ENCODE measurements around the gene FBXO17.

The FBXO17 gene

DNA sequence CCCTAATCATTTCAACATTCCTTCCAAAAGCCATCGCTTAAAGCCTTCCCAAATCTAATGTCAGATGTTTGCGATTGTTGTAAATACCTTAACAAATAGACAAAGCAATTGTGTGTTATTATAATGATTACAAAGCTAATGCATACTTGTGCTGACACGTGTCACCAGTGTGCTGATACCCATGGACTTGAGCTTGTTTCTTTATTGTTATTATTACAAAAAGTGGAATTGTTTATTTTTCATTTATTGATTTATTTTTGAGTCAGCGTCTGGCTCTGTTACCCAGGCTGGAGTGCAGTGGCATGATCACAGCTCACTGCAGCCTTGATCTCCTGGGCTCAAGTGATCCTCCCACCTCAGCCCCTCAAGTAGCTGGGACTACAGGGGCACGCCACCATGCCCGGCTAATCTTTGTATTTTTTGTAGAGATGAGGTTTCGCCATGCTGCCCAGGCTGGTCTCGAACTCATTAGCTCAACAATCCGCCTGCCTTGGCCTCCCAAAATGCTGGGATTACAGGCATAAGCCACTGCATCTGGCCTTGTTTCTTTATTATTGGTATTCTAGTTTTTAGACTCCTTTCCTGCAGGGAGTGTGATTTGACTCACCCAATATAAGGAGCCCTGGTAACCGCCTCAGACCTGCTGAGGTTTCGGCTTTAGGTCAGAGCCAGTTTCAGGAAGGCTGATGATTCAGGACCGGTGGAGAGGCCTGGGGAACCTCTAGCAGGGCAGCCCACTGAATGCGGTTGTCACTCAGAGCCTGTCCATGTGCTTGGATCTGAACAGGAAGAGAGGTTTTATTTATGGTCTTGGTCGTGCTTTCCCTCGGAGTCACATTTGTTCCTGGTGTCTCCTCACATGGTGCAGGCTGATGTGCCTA lies 2.1 kb upstream of the FBXO17 start:
- Histone ChIP-seq H3K79me2 (ENCODE audit: insufficient read depth, low read length) (no peaks in the 10 kb centered on the region), H3K4me1 (ENCODE audit: insufficient read depth, low read length, poor library complexity, severe bottlenecking) (no peaks in the 10 kb centered on the region), H3K27me3 (ENCODE audit: insufficient read depth, low read length, poor library complexity, severe bottlenecking) (no peaks in the 10 kb centered on the region), H3K36me3 (ENCODE audit: insufficient read depth, low read length) (no peaks in the 10 kb centered on the region), H4K20me1 (ENCODE audit: insufficient read depth, low read length, poor library complexity, severe bottlenecking) (no peaks in the 10 kb centered on the region), H3K4me3 (ENCODE audit: low read length, poor library complexity, severe bottlenecking) (no peak overlapping the region), H3K4me2 (ENCODE audit: low read depth, low read length, poor library complexity, severe bottlenecking) (no peak overlapping the region), H3K9me2 (replicated peaks; ENCODE audit: low read depth, low read length) (no peaks in the 10 kb centered on the region), H3K9ac (ENCODE audit: low read depth, low read length, poor library complexity, severe bottlenecking) (no peak overlapping the region), H3F3A (ENCODE audit: low read depth) (no peaks in the 10 kb centered on the region), H2AFZ (ENCODE audit: low read length) (no peak overlapping the region), H3K9me3 (ENCODE audit: insufficient read depth, low read depth, low read length) (peaks cover 4% of the 10 kb centered on the region; the same call in 1 of the 2 replicates)
- TF ChIP-seq CTCF (conservative IDR thresholded peaks at IDR 0.05; ENCODE audit: low read length) (no peak), EZH2phosphoT487 (IDR thresholded peaks at IDR 0.05; ENCODE audit: borderline replicate concordance) (no peak)

GRCh38 chr19:38975861-38976271 lies 324 bp upstream of the FBXO17 start:
- no peaks in the 10 kb centered on the region for H3K36me3 ChIP-seq (ENCODE audit: insufficient read depth, low read length)
- no peaks in the 10 kb centered on the region for H3F3A ChIP-seq (ENCODE audit: low read depth)
- no peaks in the 10 kb centered on the region for H3K27me3 ChIP-seq (ENCODE audit: insufficient read depth, low read length, poor library complexity, severe bottlenecking)
- H3K9me3 ChIP-seq (ENCODE audit: insufficient read depth, low read depth, low read length) = peaks cover 4% of the 10 kb centered on the region; the same call in 1 of the 2 replicates
- no peaks in the 10 kb centered on the region for H3K79me2 ChIP-seq (ENCODE audit: insufficient read depth, low read length)
- no peaks in the 10 kb centered on the region for H4K20me1 ChIP-seq (ENCODE audit: insufficient read depth, low read length, poor library complexity, severe bottlenecking)
- H3K4me1 ChIP-seq (ENCODE audit: insufficient read depth, low read length, poor library complexity, severe bottlenecking) = no peaks in the 10 kb centered on the region
- H3K9ac ChIP-seq (ENCODE audit: low read depth, low read length, poor library complexity, severe bottlenecking) = no peak overlapping the region
- H3K4me2 ChIP-seq (ENCODE audit: low read depth, low read length, poor library complexity, severe bottlenecking) = no peak overlapping the region
- H3K4me3 ChIP-seq (ENCODE audit: low read length, poor library complexity, severe bottlenecking) = no peak overlapping the region
- no peak overlapping the region for H2AFZ ChIP-seq (ENCODE audit: low read length)
- H3K9me2 ChIP-seq (replicated peaks; ENCODE audit: low read depth, low read length) = no peaks in the 10 kb centered on the region
- no peak for TF ChIP-seq CTCF (conservative IDR thresholded peaks at IDR 0.05; ENCODE audit: low read length)
- no peak for TF ChIP-seq EZH2phosphoT487 (IDR thresholded peaks at IDR 0.05; ENCODE audit: borderline replicate concordance)

GRCh38 chr19:38974624-38975213 lies 823 bp downstream of the FBXO17 start:
- Histone ChIP-seq H3K9me3 (ENCODE audit: insufficient read depth, low read depth, low read length) (no peaks in the 10 kb centered on the region), H3K4me3 (ENCODE audit: low read length, poor library complexity, severe bottlenecking) (no peak overlapping the region), H3K27me3 (ENCODE audit: insufficient read depth, low read length, poor library complexity, severe bottlenecking) (no peaks in the 10 kb centered on the region), H3K79me2 (ENCODE audit: insufficient read depth, low read length) (no peaks in the 10 kb centered on the region), H3K4me1 (ENCODE audit: insufficient read depth, low read length, poor library complexity, severe bottlenecking) (no peaks in the 10 kb centered on the region), H3K36me3 (ENCODE audit: insufficient read depth, low read length) (no peaks in the 10 kb centered on the region), H3F3A (ENCODE audit: low read depth) (no peaks in the 10 kb centered on the region), H4K20me1 (ENCODE audit: insufficient read depth, low read length, poor library complexity, severe bottlenecking) (no peaks in the 10 kb centered on the region), H3K9ac (ENCODE audit: low read depth, low read length, poor library complexity, severe bottlenecking) (no peak overlapping the region), H3K4me2 (ENCODE audit: low read depth, low read length, poor library complexity, severe bottlenecking) (no peak overlapping the region), H3K9me2 (replicated peaks; ENCODE audit: low read depth, low read length) (no peaks in the 10 kb centered on the region), H2AFZ (ENCODE audit: low read length) (no peak overlapping the region)
- no peak for TF ChIP-seq CTCF (conservative IDR thresholded peaks at IDR 0.05; ENCODE audit: low read length)
- TF ChIP-seq EZH2phosphoT487 (IDR thresholded peaks at IDR 0.05; ENCODE audit: borderline replicate concordance) = no peak
